Hematopoietic multipotent progenitor cell treated with erythropoietin and hydrocortisone succinate and interleukin-3 and kit ligand, for 6 days (in vitro differentiated cells): ENCODE data around the gene SCAF11.
"Not testable (repeated sequence)": the region's sequence is repeated elsewhere in the genome, so short reads cannot be mapped to it uniquely, and the experiment has no call there.

Source experiments
- DNase-seq: peaks from one replicate; pipeline ENCODE4 v3.0.0-alpha.2; 2015

The SCAF11 gene

GRCh38 chr12:45990468-45991283 is at the start of gene SCAF11:
TSS of gene SCAF11 (minus strand) at chr12:45990574. CDS start at chr12:45964167, 26,407 bp downstream.
- DNase-seq = peak; percentile 99

- DNase-seq = peak; percentile 44
Measured at GRCh38 chr12:46037066-46037465, 46.7 kb upstream of the SCAF11 start.

- DNase-seq = no peak
Measured at GRCh38 chr12:46027172-46027571, 36.8 kb upstream of the SCAF11 start.

GRCh38 chr12:46024099-46024498 is 33.7 kb upstream of the SCAF11 start:
- DNase-seq = no peak

- DNase-seq = no peak
Measured at GRCh38 chr12:46020768-46021167, 30.4 kb upstream of the SCAF11 start.

GRCh38 chr12:46018712-46019111 is 28.3 kb upstream of the SCAF11 start:
- DNase-seq = not testable (repeated sequence)

- not testable (repeated sequence) for DNase-seq
Measured at GRCh38 chr12:46017866-46018375, 27.5 kb upstream of the SCAF11 start.

- no peak for DNase-seq
Measured at GRCh38 chr12:46005823-46006222, 15.4 kb upstream of the SCAF11 start.

GRCh38 chr12:46005151-46005797 is 14.9 kb upstream of the SCAF11 start:
- peak; percentile 61 for DNase-seq

- DNase-seq = no peak
Measured at GRCh38 chr12:46004715-46005114, 14.3 kb upstream of the SCAF11 start.

- DNase-seq = not testable (repeated sequence)
Measured at GRCh38 chr12:46000076-46000475, 9.7 kb upstream of the SCAF11 start.

GRCh38 chr12:45994736-45995135 is 4.4 kb upstream of the SCAF11 start:
- peak; percentile 29 for DNase-seq

GRCh38 chr12:45991284-45992249 is 1.2 kb upstream of the SCAF11 start:
- DNase-seq = peak; percentile 92

- peak; percentile 83 for DNase-seq
Measured at GRCh38 chr12:45989721-45990467, 480 bp downstream of the SCAF11 start.

GRCh38 chr12:45989287-45989686 is 1.1 kb downstream of the SCAF11 start:
- DNase-seq = no peak

GRCh38 chr12:45988264-45988663 is 2.1 kb downstream of the SCAF11 start:
- DNase-seq = no peak

- DNase-seq = no peak
Measured at GRCh38 chr12:45987340-45987727, 3.0 kb downstream of the SCAF11 start.

- DNase-seq = peak; percentile 71
Measured at GRCh38 chr12:45986641-45987339, 3.6 kb downstream of the SCAF11 start.

GRCh38 chr12:45981075-45981837 is 9.1 kb downstream of the SCAF11 start:
- DNase-seq = no peak

- DNase-seq = no peak
Measured at GRCh38 chr12:45980540-45980939, 9.8 kb downstream of the SCAF11 start.

- DNase-seq = no peak
Measured at GRCh38 chr12:45978108-45978507, 12.3 kb downstream of the SCAF11 start.
